SK-N-SH (cell line): ENCODE data around the gene EMP1.

ENCODE experiments used
- EP300 ChIP-seq, 2 experiments: IDR thresholded peaks; 2 replicates each; pipeline versions ENCODE4 v1.4.0 to v1.6.1; 2012; ENCODE audit warnings: borderline replicate concordance in 1 of 2, low read depth in 1 of 2, low read length in 1 of 2
- EZH2phosphoT487 ChIP-seq: fragments of 200-600 bp; sonication (generic); IDR thresholded peaks from 2 replicates; pipeline ENCODE4 v1.6.1; 2017; ENCODE audit warnings: low read depth, mixed run types, mild to moderate bottlenecking, antibody characterized with exemption, moderate library complexity, borderline replicate concordance
- FOXM1 ChIP-seq: IDR thresholded peaks from 2 replicates; pipeline ENCODE4 v1.4.0; 2012; ENCODE audit warnings: low read depth, mild to moderate bottlenecking
- GABPA ChIP-seq: IDR thresholded peaks from 2 replicates; pipeline ENCODE4 v1.4.0; 2012; ENCODE audit warnings: low read depth, mild to moderate bottlenecking
- NRF1 ChIP-seq: IDR thresholded peaks from 2 replicates; pipeline ENCODE4 v1.6.1; 2012; ENCODE audit warnings: low read depth, mild to moderate bottlenecking, low read length
- POLR2AphosphoS5 ChIP-seq: IDR thresholded peaks from 2 replicates; pipeline ENCODE4 v1.6.1; 2012; ENCODE audit warnings: low read depth, low read length
- RAD21 ChIP-seq: IDR thresholded peaks from 2 replicates; pipeline ENCODE4 v1.6.1; 2012; ENCODE audit warnings: mild to moderate bottlenecking, low read length
- SIN3A ChIP-seq: IDR thresholded peaks from 2 replicates; pipeline ENCODE4 v1.6.1; 2012; ENCODE audit warnings: low read depth, mild to moderate bottlenecking, low read length, moderate library complexity, borderline replicate concordance
- TF ChIP-seq, protein P1 (sequence below): fragments of 200-600 bp; sonication (generic); IDR thresholded peaks from 2 replicates; pipeline ENCODE4 v1.6.1; 2017; ENCODE audit warnings: antibody characterized with exemption, mild to moderate bottlenecking, moderate library complexity

DNA sequence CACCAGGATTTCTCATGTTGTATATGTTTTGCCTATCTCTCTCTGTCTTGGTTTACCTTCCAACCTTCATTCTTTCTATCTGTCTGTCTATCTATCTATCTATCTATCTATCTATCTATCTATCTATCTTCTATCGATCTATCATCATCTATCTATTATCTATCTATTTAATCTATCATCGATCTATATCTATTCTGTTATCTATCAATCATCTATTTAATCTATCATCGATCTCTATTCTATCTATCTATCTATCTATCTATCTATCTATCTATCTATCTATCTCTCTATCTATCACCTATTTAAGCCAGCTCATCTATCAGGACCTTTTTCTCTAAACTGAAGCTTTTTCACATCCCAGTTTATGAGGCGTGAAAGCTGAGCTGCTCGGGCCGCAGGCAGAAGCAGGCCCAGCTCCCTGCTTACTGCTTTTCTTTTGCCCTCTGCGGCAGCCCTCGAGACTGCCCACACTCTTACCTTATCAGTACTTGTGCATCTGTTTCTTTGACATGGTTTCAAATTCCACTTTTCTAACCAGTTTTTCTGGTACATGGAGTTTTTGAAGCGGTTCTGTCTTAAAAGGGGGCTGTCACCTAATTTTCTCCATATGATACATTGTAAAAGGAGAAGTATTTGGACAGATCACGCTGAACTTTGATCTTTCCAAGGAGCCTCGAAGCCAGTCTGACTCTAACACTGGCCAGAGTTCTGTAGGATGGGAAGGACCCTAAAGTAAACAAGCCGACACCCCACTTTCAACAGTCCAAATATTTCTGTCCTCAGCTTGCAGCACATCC lies 48.6 kb upstream of the EMP1 start:
- TF ChIP-seq, protein P1, sequence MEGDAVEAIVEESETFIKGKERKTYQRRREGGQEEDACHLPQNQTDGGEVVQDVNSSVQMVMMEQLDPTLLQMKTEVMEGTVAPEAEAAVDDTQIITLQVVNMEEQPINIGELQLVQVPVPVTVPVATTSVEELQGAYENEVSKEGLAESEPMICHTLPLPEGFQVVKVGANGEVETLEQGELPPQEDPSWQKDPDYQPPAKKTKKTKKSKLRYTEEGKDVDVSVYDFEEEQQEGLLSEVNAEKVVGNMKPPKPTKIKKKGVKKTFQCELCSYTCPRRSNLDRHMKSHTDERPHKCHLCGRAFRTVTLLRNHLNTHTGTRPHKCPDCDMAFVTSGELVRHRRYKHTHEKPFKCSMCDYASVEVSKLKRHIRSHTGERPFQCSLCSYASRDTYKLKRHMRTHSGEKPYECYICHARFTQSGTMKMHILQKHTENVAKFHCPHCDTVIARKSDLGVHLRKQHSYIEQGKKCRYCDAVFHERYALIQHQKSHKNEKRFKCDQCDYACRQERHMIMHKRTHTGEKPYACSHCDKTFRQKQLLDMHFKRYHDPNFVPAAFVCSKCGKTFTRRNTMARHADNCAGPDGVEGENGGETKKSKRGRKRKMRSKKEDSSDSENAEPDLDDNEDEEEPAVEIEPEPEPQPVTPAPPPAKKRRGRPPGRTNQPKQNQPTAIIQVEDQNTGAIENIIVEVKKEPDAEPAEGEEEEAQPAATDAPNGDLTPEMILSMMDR = no peak
- TF ChIP-seq EP300 (IDR thresholded peaks at IDR 0.05; ENCODE audit: borderline replicate concordance in 1 of 2, low read depth in 1 of 2, low read length in 1 of 2) (no peak), GABPA (no peak), RAD21 (no peak), POLR2AphosphoS5 (no peak), EZH2phosphoT487 (no peak), FOXM1 (no peak), NRF1 (no peak), SIN3A (no peak)
